RKO (cell line): Measurements from ENCODE around the gene PTTG1IP2.

Experiments
- DNase-seq: peaks from one replicate; pipeline ENCODE4 v3.0.0-alpha.2; 2016; ENCODE audit warnings: low spot score

Gene PTTG1IP2

DNA sequence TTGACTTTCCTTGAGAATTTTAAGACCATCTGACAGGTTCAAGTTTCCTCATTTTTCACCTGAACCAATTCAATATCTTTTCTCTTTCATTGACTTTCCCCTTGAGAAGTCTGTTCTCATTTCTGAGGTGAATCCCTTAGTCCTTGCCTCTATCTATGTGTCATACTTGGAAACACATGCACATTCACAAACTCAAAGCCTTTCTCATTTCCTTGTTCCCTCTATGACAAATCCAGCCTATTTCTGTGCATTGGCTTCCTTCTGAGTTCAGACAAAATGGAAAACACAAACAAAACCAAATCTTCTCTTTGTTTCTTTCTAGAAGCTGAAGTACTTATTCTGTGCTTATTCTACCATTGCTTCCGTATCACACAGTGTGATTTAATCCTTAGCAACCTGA lies 13.8 kb downstream of the PTTG1IP2 start:
- no peak for DNase-seq

DNA sequence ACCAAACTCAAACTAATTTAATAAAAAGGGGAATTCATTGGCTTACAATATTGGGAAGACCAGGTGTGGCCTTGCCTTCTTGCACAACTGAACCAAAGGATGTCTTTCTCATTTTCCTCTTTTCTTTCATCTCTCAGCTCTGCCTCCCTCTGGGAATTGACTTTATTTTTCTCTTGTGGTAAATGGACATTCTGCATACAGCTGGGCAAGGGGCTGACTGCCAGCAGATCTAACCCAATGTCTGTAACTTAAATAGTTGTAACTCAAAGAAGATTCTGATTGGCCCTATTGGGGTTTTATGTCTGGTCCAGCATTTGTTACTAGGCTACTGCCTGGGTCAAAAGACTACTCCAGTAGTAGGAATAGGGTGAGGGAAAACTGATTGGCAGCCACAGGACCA lies 15.3 kb downstream of the PTTG1IP2 start:
- no peak for DNase-seq

DNA sequence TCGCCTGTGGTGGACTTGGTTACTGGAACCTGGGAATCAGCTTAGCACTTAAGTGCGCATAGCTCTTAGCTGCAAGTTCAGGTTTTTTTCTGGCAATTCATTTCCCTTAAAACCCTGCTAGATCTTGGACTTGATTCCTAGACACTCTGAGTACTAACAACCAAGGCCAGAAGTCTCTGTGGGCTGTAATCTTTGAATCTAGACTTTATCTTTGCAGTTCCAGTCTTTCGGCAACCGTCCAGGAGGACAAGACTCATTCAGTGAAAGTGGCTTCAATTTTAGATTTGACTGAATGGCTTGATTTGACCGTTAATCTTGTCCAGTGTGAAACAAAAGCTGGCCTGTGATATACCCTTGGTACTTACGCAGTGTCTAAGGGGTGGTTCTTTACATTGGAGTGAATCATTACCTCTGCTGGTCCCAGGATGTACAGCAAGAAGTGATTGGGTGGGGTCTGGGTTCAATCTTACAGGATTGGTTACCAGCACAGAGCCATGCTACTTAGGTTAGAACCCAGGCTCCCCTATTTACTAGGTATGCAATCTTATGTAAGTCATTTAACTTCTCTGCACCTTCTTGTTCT lies 16.4 kb downstream of the PTTG1IP2 start:
- no peak for DNase-seq

DNA sequence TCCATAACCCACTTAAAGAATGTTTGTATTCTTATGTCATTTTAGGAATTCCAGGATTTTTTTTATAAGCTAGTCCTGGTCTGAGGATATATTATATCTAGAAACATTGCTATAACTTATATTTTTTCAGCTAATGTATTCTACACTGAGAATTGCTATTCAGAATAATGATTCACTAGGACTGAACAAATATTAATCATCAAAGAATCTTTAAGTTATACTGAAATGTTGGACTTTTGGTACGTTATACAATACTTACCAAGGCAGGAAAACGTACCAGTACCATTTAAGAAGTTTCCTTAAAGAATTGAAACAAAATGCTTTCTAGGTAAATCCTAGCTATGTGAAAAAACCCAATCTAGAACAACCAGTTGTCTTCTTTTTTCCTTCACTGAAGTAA lies 18.4 kb downstream of the PTTG1IP2 start:
- DNase-seq: no peak

DNA sequence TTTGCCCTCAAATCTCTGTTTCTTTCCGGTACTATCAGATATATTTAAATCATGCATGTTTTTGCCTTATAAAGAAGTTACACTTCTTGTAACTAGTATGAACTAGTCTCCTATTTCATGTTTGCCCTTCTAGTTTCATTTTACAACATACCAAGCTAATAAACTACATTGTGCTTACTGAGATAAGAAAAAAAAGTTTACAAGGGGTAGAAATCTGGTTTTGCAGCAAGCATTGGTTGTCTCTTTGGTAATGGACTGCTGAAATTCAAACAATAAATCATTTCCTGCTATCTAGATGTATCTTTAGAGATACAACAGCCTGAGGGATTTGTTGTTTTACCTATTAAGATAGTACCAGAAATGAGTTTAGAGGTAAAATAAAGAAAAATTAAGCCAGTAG lies 18.8 kb downstream of the PTTG1IP2 start:
- no peak for DNase-seq

DNA sequence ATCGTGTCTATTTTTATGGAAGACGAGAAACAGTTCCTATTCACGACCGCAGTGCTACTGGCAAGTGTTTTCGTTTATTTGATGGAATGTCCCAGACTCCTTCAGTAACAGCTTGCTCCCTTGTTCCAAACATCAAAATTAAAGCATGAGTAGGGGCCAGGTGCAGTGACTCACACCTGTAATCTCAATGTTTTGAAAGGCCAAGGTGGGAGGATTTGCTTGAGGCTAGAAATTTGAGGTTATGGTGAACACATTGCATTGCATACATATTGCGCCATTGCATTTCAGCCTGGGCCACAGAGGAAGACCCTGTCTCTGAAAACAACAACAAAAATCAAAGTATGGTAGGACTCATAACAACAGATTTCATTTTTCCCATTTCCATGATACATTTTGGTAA lies 22.8 kb downstream of the PTTG1IP2 start:
- no peak for DNase-seq

DNA sequence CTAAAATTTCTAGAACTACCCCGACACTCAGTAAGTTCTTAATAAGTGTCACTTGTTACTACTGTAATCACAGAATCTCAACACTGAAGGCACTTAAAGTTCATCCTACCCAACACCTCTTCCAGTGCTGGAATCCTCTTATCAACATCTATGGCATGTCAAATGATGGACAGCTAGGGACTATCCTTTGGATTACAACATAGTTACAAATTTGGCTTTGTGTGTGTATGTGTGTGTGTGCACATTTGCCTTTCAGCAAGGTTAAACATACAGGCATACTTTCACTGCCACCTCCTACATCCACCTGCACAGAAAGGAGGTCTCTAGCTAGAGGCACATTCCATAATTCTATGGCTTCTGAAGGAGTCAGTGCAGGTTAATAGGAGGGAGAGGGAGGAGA lies 25.8 kb downstream of the PTTG1IP2 start:
- no peak for DNase-seq

DNA sequence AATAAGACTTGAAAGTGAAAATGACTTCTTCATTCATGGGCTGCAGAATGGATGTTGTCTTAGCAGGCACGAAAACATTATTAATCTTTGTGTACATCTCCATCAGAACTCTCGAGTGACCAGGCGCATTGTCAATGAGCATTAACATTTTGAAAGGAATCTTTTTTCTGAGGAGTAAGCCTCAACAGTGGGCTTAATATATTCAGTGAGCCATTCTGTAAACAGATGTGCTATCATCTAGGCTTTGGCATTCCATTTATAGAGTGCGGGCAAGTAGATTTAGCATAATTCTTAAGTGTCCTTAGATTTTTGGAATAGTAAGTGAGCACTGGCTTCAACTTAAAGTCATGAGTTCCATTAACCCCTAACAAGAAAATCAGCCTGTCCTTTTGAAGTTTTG lies 33.1 kb downstream of the PTTG1IP2 start:
- no peak for DNase-seq

DNA sequence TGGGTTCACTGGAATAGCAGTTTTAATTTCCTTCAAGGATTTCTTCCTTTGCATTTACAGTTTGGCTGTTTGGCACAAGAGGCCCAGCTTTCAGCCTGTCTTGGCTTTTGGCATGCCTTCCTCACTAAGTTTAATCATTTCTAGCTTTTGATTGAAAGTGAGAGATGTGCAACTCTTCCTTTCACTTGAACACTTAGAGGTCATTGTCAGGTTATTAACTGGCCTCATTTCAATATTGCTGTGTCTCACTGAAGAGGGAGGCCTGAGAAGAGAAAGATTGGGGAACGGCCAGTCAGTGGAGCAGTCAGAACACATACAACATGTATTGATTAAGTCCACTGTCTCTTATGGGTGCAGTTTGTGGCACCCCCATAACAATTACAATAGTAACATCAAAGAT lies 33.9 kb downstream of the PTTG1IP2 start:
- no peak for DNase-seq

DNA sequence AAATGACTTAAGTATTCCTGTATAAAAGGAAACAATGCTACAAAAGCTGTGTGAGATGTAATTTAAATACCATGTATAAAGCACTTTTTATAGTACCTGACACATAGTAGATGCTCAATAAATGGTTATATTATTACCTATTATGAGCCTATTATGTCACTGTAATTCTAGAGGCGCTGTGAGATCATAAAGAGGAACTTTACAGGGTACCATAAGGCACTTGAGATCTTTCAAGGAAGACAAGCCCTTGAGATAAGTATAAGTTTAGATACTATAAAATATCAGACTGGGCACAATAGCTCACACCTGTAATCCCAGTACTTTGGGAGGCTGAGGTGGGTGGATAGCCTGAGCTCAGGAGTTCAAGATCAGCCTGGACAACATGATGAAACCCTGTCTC lies 38.3 kb downstream of the PTTG1IP2 start:
- DNase-seq: no peak

DNA sequence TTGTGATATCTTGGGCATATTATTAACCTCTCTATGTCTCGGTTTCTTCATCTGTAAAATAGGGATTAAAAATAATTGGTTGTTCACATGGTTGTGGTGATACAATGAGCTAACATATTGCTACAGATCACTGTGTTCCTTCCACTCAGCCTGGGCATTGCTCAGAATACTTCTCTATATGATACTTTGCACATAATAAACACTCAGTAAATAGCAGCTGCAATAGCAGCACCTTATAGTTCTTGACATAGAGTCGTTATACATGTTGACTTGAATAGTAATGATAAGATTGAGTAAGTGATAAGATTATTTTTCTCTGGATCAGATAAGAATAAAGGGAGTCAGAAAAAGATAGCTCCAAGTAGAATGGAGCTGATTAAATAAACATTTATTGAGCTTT lies 42.3 kb downstream of the PTTG1IP2 start:
- DNase-seq: no peak

DNA sequence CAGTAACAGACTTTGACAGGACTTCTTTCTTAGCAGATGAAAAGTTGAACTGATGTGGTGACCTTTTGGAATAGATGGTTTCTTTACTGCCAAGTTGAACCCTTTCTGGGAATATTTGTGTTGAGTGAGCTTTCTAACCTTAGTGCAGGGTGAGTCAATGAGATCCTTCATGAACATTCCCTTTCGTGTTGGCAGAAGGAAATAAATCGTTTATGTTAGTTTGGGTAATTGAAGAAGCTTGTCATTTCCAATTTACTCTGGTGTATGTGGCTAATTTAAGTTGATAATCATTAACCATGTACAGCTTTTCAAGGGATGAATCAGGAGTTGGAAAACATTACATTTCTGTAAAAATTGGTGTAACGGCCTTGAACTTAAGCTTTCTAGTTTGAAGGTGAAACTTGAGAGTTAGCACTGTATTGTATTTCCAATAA lies 43.4 kb downstream of the PTTG1IP2 start:
- DNase-seq: no peak

DNA sequence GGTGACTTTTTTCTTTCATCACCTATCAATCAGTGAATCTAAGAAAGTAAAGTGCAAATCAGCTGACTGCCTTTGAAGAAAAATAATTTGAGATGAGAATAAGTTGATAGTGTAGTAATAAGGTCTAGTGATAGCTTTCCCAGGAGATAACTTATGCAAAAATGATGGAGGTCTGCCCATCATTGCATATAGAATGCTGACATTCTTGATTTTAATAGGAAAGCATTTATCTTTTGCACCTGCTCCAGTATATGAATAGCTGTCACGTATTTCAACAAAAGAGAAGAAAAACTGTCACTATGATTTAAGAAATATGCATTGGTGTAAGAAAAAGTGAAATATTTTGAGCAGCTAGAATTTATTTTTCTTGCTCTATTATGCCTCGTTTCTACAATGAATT lies 46.8 kb downstream of the PTTG1IP2 start:
- DNase-seq: no peak

DNA sequence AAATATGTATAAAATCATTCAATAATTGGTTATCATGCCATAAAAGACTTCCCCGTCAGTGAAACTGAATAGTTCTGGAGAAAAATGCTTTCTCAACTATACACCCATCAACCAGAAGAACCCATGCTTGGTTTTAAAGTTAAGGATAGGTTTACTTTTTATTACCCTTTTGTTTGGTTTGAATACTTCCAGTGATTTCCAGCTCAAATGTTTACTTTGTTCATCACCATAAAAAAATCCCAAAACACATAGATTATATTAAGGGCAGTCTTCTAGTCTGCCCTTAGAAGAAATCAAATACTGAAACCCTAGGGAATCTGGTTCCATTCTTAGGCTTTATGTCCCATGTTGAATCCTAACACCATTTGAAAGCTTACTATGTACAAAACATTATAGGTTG lies 49.2 kb downstream of the PTTG1IP2 start:
- DNase-seq: no peak

DNA sequence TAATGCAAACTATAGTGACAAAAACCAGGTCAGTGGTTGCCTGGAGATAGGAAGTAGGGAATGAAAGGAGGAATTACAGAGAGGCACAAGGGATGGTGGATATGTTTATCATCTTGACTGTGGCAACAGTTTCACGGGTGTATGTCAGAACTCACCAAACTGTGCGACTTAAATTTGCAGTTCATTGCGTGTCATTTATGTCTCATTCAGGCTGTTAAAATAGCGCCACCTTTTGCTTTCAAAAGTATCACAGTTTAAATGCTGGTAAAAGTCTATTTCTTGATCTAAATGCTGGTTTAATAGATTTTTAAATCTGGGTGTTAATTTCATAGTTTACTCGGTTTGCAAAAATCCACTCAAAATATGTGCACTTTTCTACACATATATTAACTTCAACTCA lies 51.0 kb downstream of the PTTG1IP2 start:
- peak; percentile 40 for DNase-seq

DNA sequence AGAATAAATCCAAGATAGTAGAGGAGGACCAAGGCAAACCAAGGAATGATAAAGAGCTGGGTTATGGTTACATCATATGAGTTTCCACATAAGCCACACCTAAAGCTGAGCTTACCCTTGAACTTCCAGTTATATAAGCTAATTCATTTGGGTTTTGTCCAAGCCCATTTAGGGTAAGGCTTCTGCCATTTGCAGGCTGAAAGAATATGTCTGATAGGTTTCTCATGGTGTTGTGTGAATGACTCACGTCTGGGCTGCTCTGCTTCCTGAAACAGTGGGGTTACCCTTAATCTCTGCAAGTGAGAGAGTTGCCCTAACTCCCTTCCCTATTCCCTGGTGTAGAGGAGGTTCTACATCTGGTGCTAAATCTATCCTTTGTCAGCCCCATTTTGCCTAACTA lies 60.8 kb downstream of the PTTG1IP2 start:
- peak; percentile 27 for DNase-seq

DNA sequence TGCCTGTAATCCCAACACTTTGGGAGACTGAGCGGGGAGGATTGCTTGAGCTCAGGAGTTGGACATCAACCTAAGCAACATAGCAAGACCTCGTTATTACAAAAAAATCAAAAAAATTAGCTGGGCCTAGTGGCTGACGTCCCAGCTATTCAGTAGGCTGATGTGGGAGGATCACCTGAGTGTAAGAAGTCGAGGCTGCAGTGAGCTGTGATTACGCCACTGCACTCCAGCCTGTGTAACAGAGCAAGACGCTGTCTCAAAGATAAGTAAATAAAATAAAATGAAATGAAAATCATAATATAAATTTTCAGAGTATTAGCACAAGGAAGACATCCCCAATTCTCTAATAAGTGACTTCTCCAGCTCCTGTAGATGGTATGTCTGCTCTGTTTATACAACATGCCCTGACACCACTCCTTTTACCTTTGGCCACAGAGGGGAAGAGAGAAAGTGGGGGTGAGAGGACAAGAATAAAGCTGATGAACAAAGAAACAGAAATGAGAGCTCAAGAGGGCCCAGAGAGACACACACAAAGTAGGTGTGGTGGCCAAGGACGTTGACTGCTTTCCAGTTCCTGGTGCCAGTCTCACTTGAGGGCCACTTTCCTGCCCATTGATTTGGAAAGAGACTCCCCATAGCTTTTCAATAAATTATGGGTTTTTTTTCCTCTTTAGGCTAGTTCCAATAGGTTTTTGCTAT lies 62.9 kb downstream of the PTTG1IP2 start:
- no peak for DNase-seq

DNA sequence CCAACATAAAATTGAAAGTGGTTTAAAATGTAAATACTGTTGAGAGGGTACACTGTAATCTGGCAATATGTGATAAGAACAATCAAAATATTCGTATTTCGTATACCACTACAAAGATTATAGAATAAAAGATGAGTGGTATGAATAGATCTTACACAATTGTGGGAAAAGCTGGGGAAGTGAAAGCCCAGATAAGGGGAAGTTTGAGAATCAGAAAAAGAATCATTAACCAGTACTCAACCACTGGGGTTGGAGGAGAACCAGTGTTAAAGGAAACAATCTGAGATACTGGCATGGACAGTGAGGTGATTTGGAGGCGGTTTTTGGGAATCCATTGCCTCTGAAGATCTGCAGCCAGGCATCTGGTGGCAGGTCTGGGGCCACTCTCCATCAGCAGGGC lies 67.0 kb downstream of the PTTG1IP2 start:
- no peak for DNase-seq

DNA sequence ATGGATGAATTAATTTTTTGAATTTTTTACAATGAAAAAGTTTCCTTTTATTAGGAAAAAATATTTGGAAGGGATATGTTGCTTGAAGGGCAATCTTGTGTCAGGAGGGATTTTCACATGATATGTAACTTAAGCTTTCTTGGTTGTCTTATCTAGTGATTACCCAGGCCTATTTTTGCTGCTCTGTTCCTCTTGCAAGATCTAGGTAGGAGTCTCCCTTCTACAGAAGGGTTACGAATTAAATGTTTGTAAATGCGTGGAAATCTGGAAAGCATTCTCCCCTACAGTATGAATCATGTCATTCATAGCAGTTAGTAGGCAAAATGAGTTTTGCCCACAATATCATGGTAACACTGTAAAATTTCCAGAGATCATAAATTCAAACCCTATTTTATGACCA lies 69.0 kb downstream of the PTTG1IP2 start:
- no peak for DNase-seq

DNA sequence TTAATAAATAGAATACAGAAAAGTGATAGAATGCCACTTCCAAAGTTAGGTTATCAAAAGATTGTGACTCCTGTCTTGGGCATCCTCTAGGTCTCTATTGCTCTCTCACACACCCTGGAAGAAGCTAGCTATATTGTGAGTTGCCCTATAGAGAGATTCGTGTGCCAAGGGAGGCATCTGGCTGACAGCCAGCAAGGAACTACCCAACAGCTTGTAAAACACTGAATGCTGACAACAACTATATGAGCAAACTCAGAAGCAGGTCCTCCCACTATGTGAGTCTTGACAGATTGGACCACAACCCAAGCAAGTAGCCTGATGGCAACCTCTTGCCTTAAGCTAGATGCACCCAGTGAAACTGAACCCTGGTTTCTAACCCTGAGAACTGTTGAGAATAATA lies 71.0 kb downstream of the PTTG1IP2 start:
- DNase-seq: no peak

DNA sequence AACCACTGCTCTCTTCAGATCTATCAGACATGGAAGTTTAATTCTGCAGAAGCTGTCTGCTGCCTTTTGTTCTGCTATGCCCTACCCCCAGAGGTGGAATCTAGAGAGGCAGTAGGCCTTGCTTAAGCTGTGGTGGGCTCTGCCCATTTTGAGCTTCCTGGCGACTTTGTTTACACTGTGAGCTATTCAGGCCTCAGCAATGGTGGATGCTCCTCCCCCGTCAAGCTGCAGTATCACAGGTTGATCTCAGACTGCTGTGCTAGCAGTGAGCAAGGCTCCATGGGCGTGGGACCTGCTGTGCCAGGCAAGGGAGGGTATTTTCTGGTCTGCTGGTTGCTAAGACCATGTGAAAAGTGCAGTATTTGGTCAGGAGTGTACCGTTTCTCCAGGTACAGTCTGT lies 81.6 kb downstream of the PTTG1IP2 start:
- no peak for DNase-seq

DNA sequence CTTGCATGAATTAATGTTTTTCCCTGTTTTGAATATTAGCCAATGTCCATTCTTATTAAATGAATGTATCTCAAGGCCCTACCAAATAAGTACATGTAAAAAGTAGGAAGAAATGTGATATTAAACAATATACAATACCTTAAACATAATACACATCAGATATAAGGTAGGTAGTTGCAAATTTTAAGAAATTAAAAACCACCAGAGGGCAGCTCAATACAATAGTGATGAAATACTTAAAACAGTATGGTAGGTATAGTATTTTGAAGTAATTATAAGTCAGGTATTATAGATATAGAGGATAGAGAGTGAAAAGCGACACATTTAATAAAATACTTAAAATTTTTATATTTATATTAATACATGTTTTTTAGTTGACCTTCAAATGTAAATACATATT lies 83.1 kb downstream of the PTTG1IP2 start:
- no peak for DNase-seq

DNA sequence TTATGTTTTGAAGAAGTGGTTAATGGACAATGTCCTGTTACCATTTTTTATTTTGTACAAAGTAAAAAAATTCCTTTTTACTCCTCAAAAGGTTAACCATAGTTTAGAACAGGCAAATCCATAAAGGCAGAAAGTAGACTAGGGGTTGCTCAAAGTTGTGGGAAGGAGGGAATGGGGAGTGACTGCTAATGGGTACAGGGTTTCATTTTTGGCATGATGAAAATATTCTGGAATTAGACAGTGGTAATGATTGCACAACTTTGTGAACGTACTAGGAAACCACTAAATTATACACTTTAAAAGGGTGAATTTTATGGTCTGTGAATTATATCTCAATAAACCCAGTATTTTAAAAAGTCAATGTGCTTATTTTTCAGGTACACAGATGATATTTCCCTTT lies 91.3 kb downstream of the PTTG1IP2 start:
- DNase-seq: no peak
